HG02798 (cell line): ENCODE measurements around the gene LATS1.
"Not testable (repeated sequence)": the region's sequence is repeated elsewhere in the genome, so short reads cannot be mapped to it uniquely, and the experiment has no call there.

Experiments
- ATAC-seq: cut with Tn5 transposase; IDR thresholded peaks from one replicate; pipeline ENCODE4 v1.9.1; 2021; ENCODE audit warnings: mild to moderate bottlenecking; ENCODE audit not compliant: unreplicated experiment, poor library complexity

LATS1 gene

GRCh38 chr6:149717588-149718458 lies at the start of gene LATS1:
Gene LATS1, minus strand, starts transcription at chr6:149718101. Its CDS starts 15,975 bp downstream, at chr6:149702126.
- peak; percentile 90 for ATAC-seq

- no peak for ATAC-seq
These were observed 48.4 kb upstream of the LATS1 start for GRCh38 chr6:149766156-149766769.

- no peak for ATAC-seq
These were observed 46.0 kb upstream of the LATS1 start for GRCh38 chr6:149763866-149764265.

- ATAC-seq, result peak; percentile 97
These were observed 43.5 kb upstream of the LATS1 start for GRCh38 chr6:149761438-149761837.

GRCh38 chr6:149756261-149756636 lies 38.3 kb upstream of the LATS1 start:
- no peak for ATAC-seq

- ATAC-seq, result peak; percentile 63
These were observed 37.7 kb upstream of the LATS1 start for GRCh38 chr6:149755300-149756260.

GRCh38 chr6:149754548-149754947 lies 36.6 kb upstream of the LATS1 start:
- ATAC-seq, result no peak

GRCh38 chr6:149753374-149753637 lies 35.4 kb upstream of the LATS1 start:
- not testable (repeated sequence) for ATAC-seq

GRCh38 chr6:149752600-149753373 lies 34.9 kb upstream of the LATS1 start:
- no peak for ATAC-seq

GRCh38 chr6:149751920-149752319 lies 34.0 kb upstream of the LATS1 start:
- ATAC-seq, result not testable (repeated sequence)

- ATAC-seq, result no peak
These were observed 33.3 kb upstream of the LATS1 start for GRCh38 chr6:149751239-149751638.

GRCh38 chr6:149750136-149750609 lies 32.3 kb upstream of the LATS1 start:
- ATAC-seq, result peak; percentile 35

GRCh38 chr6:149749594-149750135 lies 31.8 kb upstream of the LATS1 start, which contains the start of gene PCMT1:
Gene PCMT1, plus strand, starts transcription at chr6:149749741. Its CDS starts 161 bp downstream, at chr6:149749902.
- peak; percentile 92 for ATAC-seq

- not testable (repeated sequence) for ATAC-seq
These were observed 31.2 kb upstream of the LATS1 start for GRCh38 chr6:149749082-149749593.

GRCh38 chr6:149746147-149746946 lies 28.4 kb upstream of the LATS1 start, which contains the start of gene NUP43:
Gene NUP43, minus strand, starts transcription at chr6:149746529. Its CDS starts 34 bp downstream, at chr6:149746495.
- ATAC-seq, result peak; percentile 62

- not testable (repeated sequence) for ATAC-seq
These were observed 27.4 kb upstream of the LATS1 start for GRCh38 chr6:149745252-149745651.

GRCh38 chr6:149734915-149735314 lies 17.0 kb upstream of the LATS1 start:
- no peak for ATAC-seq

GRCh38 chr6:149733089-149733720 lies 15.3 kb upstream of the LATS1 start:
- no peak for ATAC-seq
